H7 (cell line): ENCODE results near the gene MRGPRD. TPM values are rescaled to one million over a fixed set of nuclear protein-coding genes. Genes with fewer than 3 reads are reported as not detected.
A peak's percentile ranks its signal among the peaks of the same experiment; 100 is the strongest.

ENCODE experiments used
- DNase-seq: peaks from one replicate; pipeline ENCODE4 v3.0.0; 2012
- H3K27me3 ChIP-seq: 2 replicates; pipeline ENCODE4 v1.6.0; 2011; ENCODE audit warnings: mild to moderate bottlenecking, low read length; ENCODE audit not compliant: control insufficient read depth, insufficient read depth
- H3K36me3 ChIP-seq: replicated peaks from 2 replicates; pipeline ENCODE4 v1.5.1; 2011; ENCODE audit warnings: low read length; ENCODE audit not compliant: control insufficient read depth, insufficient read depth
- H3K4me3 ChIP-seq: 2 replicates; pipeline ENCODE4 v1.5.1; 2011; ENCODE audit warnings: low read depth, mild to moderate bottlenecking, control low read depth, low read length, moderate library complexity; ENCODE audit not compliant: insufficient read depth
- total RNA-seq: library from RNA; depleted of rRNA; stranded (reverse); fragments of >200 nt; shearing (Covaris generic); gene quantifications from 2 replicates; pipeline ENCODE4 v1.2.3, GENCODE V29; 2014

MRGPRD gene
- total RNA-seq, 1 experiment from 2014 or later = not detected

- Histone ChIP-seq H3K4me3 (no peak overlapping the region), H3K36me3 (peaks cover 16% of the 10 kb centered on the region), H3K27me3 (no peaks in the 10 kb centered on the region)
- DNase-seq = peak; percentile 44
Observed at GRCh38 chr11:68940651-68941323, 40.0 kb downstream of the MRGPRD start.

GRCh38 chr11:68939583-68940555 lies 40.9 kb downstream of the MRGPRD start:
- no peaks in the 10 kb centered on the region for H3K27me3 ChIP-seq
- H3K36me3 ChIP-seq = peaks cover 16% of the 10 kb centered on the region
- peak; percentile 64 for DNase-seq
- H3K4me3 ChIP-seq = no peak overlapping the region

DNA sequence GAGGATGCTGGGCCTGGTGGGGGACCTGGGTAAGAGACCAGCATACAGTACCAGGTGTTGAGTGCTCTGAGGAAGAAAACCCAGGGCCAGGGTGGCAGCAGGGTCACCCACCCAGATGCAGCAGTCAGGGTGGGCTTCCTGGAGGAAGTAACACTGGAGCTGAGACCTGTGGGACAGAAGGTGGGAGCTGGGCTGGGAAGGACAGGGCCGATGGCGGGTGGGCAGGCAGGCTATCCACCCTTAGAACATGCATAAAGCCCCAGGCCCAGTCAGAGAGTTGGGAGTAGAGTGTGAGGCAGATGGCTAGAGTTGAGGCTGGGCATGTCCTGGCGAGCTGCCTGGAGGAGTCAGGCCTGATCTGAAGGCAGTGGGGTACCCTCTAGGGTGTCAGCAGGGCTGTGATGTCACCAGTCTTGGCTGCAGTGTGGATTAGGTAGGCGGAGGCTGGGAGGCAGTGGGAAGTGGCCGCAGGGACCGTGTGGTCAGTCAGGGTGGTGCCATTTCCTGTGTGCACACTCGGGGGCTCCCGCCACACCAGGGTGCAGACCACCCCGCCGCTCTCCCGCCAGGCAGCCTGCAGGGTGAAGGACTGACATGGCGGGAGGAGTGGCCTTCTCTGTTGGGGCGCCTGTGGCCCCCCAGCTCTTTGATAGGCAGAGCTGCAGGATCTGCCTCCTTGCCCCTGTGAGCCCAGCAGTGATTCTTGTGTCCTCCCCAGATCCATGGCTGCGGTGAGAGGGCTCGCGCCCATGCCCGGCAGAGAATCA lies 41.8 kb downstream of the MRGPRD start:
- H3K4me3 ChIP-seq = no peak overlapping the region
- peak; percentile 48 for DNase-seq
- H3K36me3 ChIP-seq = peaks cover 17% of the 10 kb centered on the region
- no peaks in the 10 kb centered on the region for H3K27me3 ChIP-seq

DNA sequence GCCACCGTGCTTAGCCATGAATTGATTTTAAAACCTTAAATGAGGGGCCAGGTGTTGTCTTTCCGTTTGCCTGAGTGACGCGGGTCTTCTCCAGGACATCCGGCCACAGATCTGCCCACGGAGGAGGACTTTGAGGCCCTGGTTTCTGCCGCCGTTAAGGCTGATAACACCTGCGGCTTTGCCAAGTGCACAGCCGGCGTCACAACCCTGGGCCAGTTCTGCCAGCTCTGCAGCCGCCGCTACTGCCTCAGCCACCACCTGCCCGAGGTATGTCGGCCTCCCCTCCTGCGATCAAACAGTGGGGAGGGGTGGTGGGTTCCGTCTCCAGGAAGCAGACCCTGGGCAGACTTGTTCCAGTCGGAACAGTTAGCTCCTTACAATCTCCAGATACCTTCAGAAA lies 42.7 kb downstream of the MRGPRD start:
- peak; percentile 25 for DNase-seq
- Histone ChIP-seq H3K4me3 (no peak overlapping the region), H3K27me3 (no peaks in the 10 kb centered on the region), H3K36me3 (peaks cover 20% of the 10 kb centered on the region)

DNA sequence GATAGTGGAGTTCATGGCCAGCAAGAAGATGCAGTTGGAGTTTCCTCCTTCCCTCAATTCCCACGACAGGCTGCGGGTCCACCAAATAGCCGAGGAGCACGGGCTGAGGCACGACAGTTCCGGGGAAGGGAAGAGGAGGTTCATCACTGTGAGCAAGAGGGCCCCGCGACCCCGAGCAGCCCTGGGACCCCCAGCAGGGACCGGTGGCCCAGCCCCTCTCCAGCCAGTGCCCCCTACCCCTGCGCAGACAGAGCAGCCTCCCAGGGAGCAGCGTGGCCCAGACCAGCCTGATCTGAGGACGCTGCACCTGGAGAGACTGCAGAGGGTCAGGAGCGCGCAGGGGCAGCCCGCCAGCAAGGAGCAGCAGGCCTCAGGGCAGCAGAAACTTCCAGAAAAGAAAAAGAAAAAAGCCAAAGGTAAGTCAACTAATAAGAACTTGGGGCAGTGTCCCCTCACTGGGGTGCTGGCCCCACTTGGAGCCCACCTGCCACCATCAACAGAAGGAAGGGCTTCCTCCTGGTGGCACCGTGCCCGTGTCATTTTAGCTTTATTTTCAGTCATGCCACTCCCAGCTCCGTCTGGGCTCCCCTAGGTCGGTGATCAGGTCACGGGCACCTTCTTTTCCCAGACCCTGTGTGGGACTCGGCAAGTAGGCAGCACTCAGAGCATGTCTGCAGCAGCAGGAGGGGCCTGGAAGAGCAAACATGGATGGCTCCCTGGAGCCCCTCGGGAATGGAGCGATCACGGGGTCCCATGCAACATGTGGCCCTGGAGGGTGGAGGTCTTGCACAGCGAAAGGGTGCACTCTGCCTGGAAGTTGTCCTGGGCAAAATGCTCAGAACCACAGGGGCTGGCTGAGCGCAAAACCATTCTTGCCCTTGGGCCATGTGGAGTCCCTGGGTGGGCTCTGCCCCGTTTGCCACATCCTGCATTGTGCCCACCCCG lies 43.8 kb downstream of the MRGPRD start:
- no peak overlapping the region for H3K4me3 ChIP-seq

DNA sequence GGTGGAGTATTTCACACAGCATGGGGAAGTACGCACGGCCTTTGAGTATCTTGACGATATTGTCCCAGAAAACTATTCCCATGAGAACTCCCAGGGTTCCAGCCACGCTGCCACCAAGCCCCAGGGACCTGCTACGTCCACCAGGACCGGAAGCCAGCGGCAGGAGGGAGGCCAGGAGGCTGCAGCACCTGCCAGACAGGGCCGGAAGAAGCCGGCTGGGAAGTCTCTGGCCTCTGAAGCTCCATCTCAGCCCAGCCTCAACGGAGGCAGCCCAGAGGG lies 44.5 kb downstream of the MRGPRD start:
- DNase-seq = peak; percentile 30
- Histone ChIP-seq H3K4me3 (no peak overlapping the region), H3K27me3 (no peaks in the 10 kb centered on the region), H3K36me3 (peaks cover 20% of the 10 kb centered on the region)

More for the DNA sequence above, 43.8 kb downstream of the MRGPRD start:
- Histone ChIP-seq H3K36me3 (peaks cover 20% of the 10 kb centered on the region), H3K27me3 (no peaks in the 10 kb centered on the region)
- DNase-seq = peak; percentile 37

DNA sequence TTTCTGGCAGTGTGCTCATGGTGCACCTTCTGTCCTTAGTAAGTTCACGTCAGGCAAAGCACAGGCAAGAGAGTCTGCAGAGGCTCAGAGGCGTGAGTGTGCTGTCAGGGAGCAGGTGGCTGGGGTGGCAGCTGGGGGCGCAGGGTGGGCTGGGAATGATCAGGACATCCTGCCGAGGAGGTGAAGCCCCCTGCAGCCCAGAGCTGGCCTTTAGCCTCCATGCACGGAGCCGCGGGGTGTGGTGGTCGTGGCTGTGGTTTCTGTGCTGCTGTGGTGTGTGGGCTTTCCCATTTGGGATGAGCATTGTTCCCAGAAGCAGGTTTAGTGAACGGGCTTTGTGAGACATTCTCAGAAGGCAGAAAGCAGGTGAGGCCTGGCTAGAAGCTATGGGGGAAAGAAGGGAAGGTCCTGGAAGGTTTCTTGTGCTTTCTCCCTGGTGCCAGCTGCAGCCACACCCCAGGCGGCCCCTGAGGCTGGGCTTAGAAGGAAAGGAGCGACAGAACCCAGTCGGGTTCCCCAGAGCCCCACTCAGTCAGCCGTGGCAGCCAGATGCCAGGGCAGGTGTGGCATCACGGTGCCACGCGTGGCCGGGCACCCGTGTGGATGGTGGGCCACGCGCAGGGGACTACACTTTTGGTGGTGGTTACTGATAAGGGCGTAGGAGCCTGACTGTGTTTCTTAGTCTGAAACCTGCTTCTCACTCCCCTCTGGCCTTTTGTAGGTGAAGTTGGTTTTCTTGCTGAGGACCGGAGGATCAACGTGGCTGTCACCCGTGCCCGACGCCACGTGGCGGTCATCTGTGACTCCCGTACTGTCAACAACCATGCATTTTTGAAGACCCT lies 45.0 kb downstream of the MRGPRD start:
- Histone ChIP-seq H3K27me3 (no peaks in the 10 kb centered on the region), H3K4me3 (no peak overlapping the region), H3K36me3 (peaks cover 20% of the 10 kb centered on the region)
- peak; percentile 42 for DNase-seq

DNA sequence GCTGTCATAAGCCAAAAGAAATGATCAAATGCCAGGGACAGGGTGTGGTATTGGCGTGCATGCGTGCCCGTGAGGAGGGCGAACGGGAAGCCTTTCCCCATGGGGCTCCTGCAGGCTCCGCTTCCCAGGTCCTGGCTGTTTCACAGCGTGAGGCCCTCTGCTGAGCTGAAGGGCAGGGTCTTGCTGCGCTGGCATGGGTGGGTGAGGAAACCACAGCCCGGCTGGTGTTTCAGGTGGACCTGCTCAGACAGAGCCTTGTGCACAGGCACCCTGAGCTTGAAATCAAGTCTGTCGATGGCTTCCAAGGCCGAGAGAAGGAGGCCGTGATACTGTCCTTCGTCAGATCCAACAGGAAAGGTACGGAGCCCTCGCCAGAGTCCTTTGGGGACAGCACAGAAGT lies 45.7 kb downstream of the MRGPRD start:
- no peak overlapping the region for H3K4me3 ChIP-seq
- DNase-seq = no peak
- peaks cover 20% of the 10 kb centered on the region for H3K36me3 ChIP-seq
- no peaks in the 10 kb centered on the region for H3K27me3 ChIP-seq

DNA sequence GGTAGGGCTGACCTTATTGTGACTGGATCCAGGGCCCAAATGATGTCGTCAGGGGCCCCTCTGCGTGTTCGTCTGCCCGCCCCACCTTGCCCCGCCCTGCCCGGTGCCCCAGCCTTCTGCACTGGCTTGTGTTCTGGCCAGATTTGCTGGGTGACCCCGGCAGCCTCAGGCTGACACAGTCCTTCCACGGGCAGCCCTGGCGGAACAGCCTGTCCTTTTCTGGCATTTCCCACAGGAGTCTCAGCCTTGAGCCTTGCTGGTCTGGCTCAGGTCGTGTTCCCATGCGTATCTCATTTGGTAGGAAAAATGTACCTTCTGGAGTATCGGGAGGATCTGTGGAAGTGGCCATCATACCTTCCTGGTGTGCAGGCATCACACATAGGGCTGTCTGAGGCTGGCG lies 46.1 kb downstream of the MRGPRD start:
- no peaks in the 10 kb centered on the region for H3K27me3 ChIP-seq
- no peak overlapping the region for H3K4me3 ChIP-seq
- H3K36me3 ChIP-seq = peaks cover 20% of the 10 kb centered on the region
- DNase-seq = no peak

GRCh38 chr11:68934321-68934645 lies 46.5 kb downstream of the MRGPRD start:
- H3K36me3 ChIP-seq = peaks cover 24% of the 10 kb centered on the region
- DNase-seq = peak; percentile 68
- no peak overlapping the region for H3K4me3 ChIP-seq
- no peaks in the 10 kb centered on the region for H3K27me3 ChIP-seq

- peaks cover 25% of the 10 kb centered on the region for H3K36me3 ChIP-seq
- peak; percentile 50 for DNase-seq
Observed at GRCh38 chr11:68933605-68934320, 47.0 kb downstream of the MRGPRD start.

GRCh38 chr11:68932933-68933577 lies 47.7 kb downstream of the MRGPRD start:
- no peaks in the 10 kb centered on the region for H3K27me3 ChIP-seq
- H3K36me3 ChIP-seq = peaks cover 21% of the 10 kb centered on the region
- no peak overlapping the region for H3K4me3 ChIP-seq
- peak; percentile 51 for DNase-seq

More at GRCh38 chr11:68933605-68934320, 47.0 kb downstream of the MRGPRD start:
- no peak overlapping the region for H3K4me3 ChIP-seq
- H3K27me3 ChIP-seq = no peaks in the 10 kb centered on the region
